CD4-positive, alpha-beta memory T cell (primary cell): ENCODE data around the gene THAP4. TPM values are rescaled to one million over a fixed set of nuclear protein-coding genes. Genes with fewer than 3 reads are reported as not detected.

Experiments used
- CTCF ChIA-PET: fragments of 350-600 bp; sonication (Branson Sonifier 250); formaldehyde crosslinking; loops from one replicate; lab custom pipeline; 2021; ENCODE audit warnings: inconsistent platforms; ENCODE audit not compliant: partially characterized antibody; lab: Charles Lee
- POLR2A ChIA-PET: fragments of 350-600 bp; sonication (Branson Sonifier 250); formaldehyde crosslinking; loops from one replicate; lab custom pipeline; 2021; ENCODE audit not compliant: partially characterized antibody; lab: Charles Lee
- DNase-seq, 5 donors: peaks; one replicate each; pipeline versions ENCODE4 v3.0.0 to v3.0.0-alpha.2; 2020 to 2022; ENCODE audit warnings: mixed read lengths in 1 of 5
- H3K27ac ChIP-seq: one replicate; pipeline ENCODE4 v1.7.0; 2013; ENCODE audit warnings: low read depth, low read length
- H3K27me3 ChIP-seq: 2 replicates; pipeline ENCODE4 v1.7.0; 2013; ENCODE audit warnings: mild to moderate bottlenecking, low read length, moderate library complexity; ENCODE audit not compliant: insufficient read depth
- H3K36me3 ChIP-seq: 2 replicates; pipeline ENCODE4 v1.7.0; 2013; ENCODE audit warnings: mild to moderate bottlenecking, low read length, moderate library complexity; ENCODE audit not compliant: insufficient read depth
- H3K4me1 ChIP-seq: 2 replicates; pipeline ENCODE4 v1.7.0; 2013; ENCODE audit warnings: mild to moderate bottlenecking, low read length, moderate library complexity; ENCODE audit not compliant: insufficient read depth
- H3K4me3 ChIP-seq, 2 donors: one replicate each; pipeline ENCODE4 v1.7.0; 2013; ENCODE audit warnings: low read length in 2 of 2, mild to moderate bottlenecking in 1 of 2
- H3K9me3 ChIP-seq, 2 donors: one replicate each; pipeline ENCODE4 v1.7.0; 2013; ENCODE audit warnings: low read length in 2 of 2, control low read depth in 1 of 2; ENCODE audit not compliant: control insufficient read depth in 1 of 2
- H3K27ac Mint-ChIP-seq, 7 donors: one replicate each; pipeline ENCODE4 v1.8.0; 2020 to 2021; ENCODE audit warnings: mixed read lengths in 7 of 7, mild to moderate bottlenecking in 6 of 7, inconsistent platforms in 3 of 7, moderate library complexity in 3 of 7
- H3K27me3 Mint-ChIP-seq, 2 donors: one replicate each; pipeline ENCODE4 v1.8.0; 2020 to 2021; ENCODE audit warnings: mixed read lengths in 2 of 2
- H3K36me3 Mint-ChIP-seq, 2 donors: one replicate each; pipeline ENCODE4 v1.8.0; 2020 to 2021; ENCODE audit warnings: mixed read lengths in 2 of 2, inconsistent platforms in 1 of 2, mild to moderate bottlenecking in 1 of 2
- H3K4me1 Mint-ChIP-seq, 4 donors: one replicate each; pipeline ENCODE4 v1.8.0; 2020 to 2021; ENCODE audit warnings: mixed read lengths in 4 of 4, mild to moderate bottlenecking in 1 of 4
- H3K4me3 Mint-ChIP-seq, 8 donors: one replicate each; pipeline ENCODE4 v1.8.0; 2020 to 2021; ENCODE audit warnings: mixed read lengths in 8 of 8, mild to moderate bottlenecking in 7 of 8, moderate library complexity in 6 of 8, inconsistent platforms in 3 of 8
- H3K9me3 Mint-ChIP-seq, 8 donors: one replicate each; pipeline ENCODE4 v1.8.0; 2020 to 2021; ENCODE audit warnings: mixed read lengths in 8 of 8, mild to moderate bottlenecking in 5 of 8, inconsistent platforms in 3 of 8, moderate library complexity in 1 of 8
- intact Hi-C: fragments of 100-400 bp; cut with micrococcal nuclease; formaldehyde crosslinking; loops from one replicate; pipeline ENCODE4 v1.15.1; 2023
- polyA plus RNA-seq, 2 donors: library from polyadenylated mRNA; unstranded; fragments of 300-500 nt; fragmentation: Illumina TruSeq; gene quantifications; one replicate each; pipeline ENCODE4 v1.2.3, GENCODE V29; 2021
- total RNA-seq, 2 experiments: library from RNA; stranded (reverse); gene quantifications; one replicate each; pipeline ENCODE4 v1.2.3, GENCODE V29; 2021

THAP4 gene
- total and polyA plus RNA-seq, 4 experiments from 2014 or later: 27.8 to 42.9 (median 29.9) TPM

DNA sequence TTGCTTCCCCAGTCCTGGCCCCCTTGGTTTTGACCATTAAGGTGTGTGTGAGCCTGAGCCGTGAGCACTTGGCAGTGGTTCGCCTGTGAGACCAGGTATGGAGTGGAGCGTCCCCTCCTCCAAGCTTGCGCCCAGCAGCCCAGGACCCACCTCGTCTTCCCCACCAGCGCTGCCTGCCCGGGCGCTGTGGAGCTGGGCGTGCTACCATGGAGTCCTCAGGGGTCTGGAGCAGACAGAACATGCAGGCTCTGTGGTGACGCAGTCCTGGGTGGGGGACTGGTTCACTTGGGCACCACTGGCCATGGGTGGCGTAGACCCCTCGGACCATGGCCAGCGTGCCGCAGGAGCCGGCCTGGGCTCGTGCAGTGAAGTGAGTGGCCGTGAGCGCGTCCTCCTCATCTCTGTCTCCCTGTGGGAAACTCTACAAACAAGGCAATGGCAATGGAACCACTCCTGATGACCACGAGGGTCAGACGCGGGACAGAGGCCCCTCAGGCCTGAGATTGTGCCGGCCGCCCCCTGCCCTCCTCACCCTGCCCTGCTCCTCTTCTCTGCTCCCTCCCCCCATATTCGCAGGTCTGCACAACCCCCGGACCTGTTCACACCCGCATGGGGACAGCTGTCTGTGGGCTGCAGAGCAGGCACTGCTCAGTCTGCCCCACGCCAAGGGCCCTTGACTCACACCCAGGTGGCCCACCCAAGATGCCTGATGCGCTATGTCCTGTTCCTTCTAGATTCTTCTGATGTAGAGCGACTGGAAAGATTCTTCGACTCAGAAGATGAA, 34.7 kb upstream of the THAP4 start:
- Histone ChIP-seq H3K36me3 (peaks cover 17% of the 10 kb centered on the region), H3K9me3 (no peaks in the 10 kb centered on the region), H3K27me3 (no peaks in the 10 kb centered on the region), H3K4me1 (no peaks in the 10 kb centered on the region), H3K4me3 (no peak overlapping the region), H3K27ac (no peak overlapping the region)
- H3K4me3 Mint-ChIP-seq: no peak overlapping the region
- H3K27ac Mint-ChIP-seq: no peak overlapping the region
- H3K27me3 Mint-ChIP-seq: no peaks in the 10 kb centered on the region
- peaks cover 6 to 51% of the 10 kb centered on the region in 2 donors for H3K36me3 Mint-ChIP-seq
- H3K9me3 Mint-ChIP-seq: no peaks in the 10 kb centered on the region
- CTCF ChIA-PET: interaction anchor here (0.7 kb wide), 1 partner anchor 207 kb away, joined by 3 read pairs; no protein-coding TSS in a partner anchor
- DNase-seq: peak in 1 of 5 donors; percentile 1
- POLR2A ChIA-PET: no interaction called here
- H3K4me1 Mint-ChIP-seq: peaks cover 0 to 4% (median under 1%) of the 10 kb centered on the region in 4 donors
- intact Hi-C loops: no loop called here

DNA sequence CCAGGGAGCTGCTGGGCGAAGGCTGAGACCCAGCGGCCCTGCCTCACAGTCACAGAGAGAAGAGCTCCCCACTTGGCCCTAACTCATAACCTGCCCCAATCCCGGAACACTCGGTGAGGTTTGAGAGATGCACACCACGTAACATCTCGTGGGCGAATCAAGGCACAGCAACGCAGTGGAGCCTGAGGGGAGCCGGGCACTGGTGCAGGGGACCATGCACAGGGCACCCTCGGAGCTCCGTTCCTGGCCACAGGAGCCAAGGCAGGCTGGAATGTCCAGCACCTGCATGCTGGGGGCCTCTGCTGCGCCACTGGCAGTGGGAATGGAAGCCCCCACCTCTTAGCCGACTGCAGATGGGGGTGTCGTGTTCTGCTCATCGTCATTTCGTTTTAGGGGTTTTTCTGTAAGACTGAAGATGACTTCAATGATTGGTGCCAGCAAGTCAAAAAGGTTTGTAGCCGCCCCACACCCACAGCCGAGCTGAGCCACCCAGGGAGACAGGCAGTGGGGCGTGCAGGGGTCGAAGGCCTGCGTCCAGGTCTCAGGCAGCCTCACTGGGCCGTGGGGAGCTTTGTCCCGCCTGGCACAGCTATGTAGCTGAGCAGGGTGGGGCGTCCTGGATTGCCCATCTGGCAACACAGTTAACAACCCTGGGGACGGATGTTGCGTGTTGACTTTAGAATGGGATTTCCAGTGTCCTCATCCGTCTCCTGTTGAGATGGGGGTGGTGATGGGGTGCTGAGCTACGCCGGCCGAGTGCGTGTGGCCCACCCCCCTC, 33.6 kb upstream of the THAP4 start:
- H3K36me3 ChIP-seq: peaks cover 19% of the 10 kb centered on the region
- DNase-seq: no peak
- intact Hi-C loops: no loop called here
- no peak overlapping the region for H3K4me3 ChIP-seq
- peaks cover 8 to 54% of the 10 kb centered on the region in 2 donors for H3K36me3 Mint-ChIP-seq
- H3K4me1 ChIP-seq: no peaks in the 10 kb centered on the region
- ChIA-PET CTCF (interaction anchor here (0.7 kb wide), 1 partner anchor 208 kb away, joined by 3 read pairs; no protein-coding TSS in a partner anchor), POLR2A (interaction anchor here (1.3 kb wide), 1 partner anchor 30 kb away, joined by 5 read pairs; no protein-coding TSS in a partner anchor)
- H3K4me1 Mint-ChIP-seq: peaks cover 0 to 5% (median 3%) of the 10 kb centered on the region in 4 donors
- H3K27me3 Mint-ChIP-seq: no peaks in the 10 kb centered on the region
- H3K27ac ChIP-seq: no peak overlapping the region
- H3K4me3 Mint-ChIP-seq: no peak overlapping the region
- H3K9me3 ChIP-seq: no peaks in the 10 kb centered on the region
- no peaks in the 10 kb centered on the region for H3K9me3 Mint-ChIP-seq
- H3K27ac Mint-ChIP-seq: peak overlapping the region in 1 of 7 donors; percentile 18
- no peaks in the 10 kb centered on the region for H3K27me3 ChIP-seq

DNA sequence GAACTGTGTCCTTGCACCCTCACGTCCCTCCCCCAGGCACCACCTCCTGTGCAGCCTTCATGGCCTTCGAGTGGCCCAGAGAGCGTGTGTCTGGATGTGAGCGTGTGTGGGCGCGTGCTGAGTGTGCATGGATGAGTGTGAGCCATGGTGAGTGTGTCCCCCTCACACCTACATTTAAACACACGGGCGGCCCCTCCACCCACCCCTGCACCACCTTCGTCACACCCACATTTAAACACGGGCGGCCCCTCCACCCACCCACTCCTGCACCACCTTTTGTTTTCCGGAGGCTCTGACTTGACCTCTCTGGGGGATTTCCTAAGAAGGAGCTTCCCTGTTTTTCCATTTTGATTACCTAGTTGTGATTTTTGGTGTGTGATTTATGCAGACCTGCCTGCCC, 31.9 kb upstream of the THAP4 start:
- Mint-ChIP-seq H3K4me3 (no peak overlapping the region), H3K4me1 (peaks cover 2 to 10% (median 7%) of the 10 kb centered on the region in 4 donors), H3K27ac (no peak overlapping the region), H3K9me3 (no peaks in the 10 kb centered on the region), H3K27me3 (no peaks in the 10 kb centered on the region), H3K36me3 (peaks cover 8 to 49% of the 10 kb centered on the region in 2 donors)
- Histone ChIP-seq H3K4me1 (no peaks in the 10 kb centered on the region), H3K9me3 (no peaks in the 10 kb centered on the region), H3K27ac (no peak overlapping the region), H3K4me3 (no peak overlapping the region), H3K27me3 (no peaks in the 10 kb centered on the region), H3K36me3 (peaks cover 19% of the 10 kb centered on the region)
- ChIA-PET CTCF (no interaction called here), POLR2A (interaction anchor here (1.3 kb wide), 1 partner anchor 32 kb away, joined by 5 read pairs; no protein-coding TSS in a partner anchor)
- no peak for DNase-seq
- intact Hi-C loops: no loop called here

DNA sequence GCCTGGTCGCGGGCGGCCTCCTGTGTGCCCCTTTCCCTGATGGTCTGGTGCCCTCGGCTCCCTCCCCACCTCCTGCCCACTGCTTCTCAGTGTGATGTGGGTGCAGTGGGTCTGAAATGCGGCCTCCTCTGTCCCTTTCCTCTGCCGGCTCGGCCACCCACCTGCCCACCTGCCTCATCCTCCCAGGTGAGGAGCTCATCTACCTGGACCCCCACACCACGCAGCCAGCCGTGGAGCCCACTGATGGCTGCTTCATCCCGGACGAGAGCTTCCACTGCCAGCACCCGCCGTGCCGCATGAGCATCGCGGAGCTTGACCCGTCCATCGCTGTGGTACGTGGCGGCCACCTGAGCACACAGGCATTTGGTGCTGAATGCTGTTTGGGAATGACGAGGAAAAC, 31.4 kb upstream of the THAP4 start:
- Mint-ChIP-seq H3K4me3 (no peak overlapping the region), H3K9me3 (no peaks in the 10 kb centered on the region), H3K27ac (no peak overlapping the region), H3K4me1 (peaks cover 2 to 10% (median 4%) of the 10 kb centered on the region in 4 donors), H3K27me3 (no peaks in the 10 kb centered on the region), H3K36me3 (peaks cover 10 to 45% of the 10 kb centered on the region in 2 donors)
- ChIA-PET POLR2A (no interaction called here), CTCF (no interaction called here)
- intact Hi-C loops: no loop called here
- no peak for DNase-seq
- H3K36me3 ChIP-seq: peaks cover 19% of the 10 kb centered on the region
- H3K9me3 ChIP-seq: no peaks in the 10 kb centered on the region
- no peak overlapping the region for H3K4me3 ChIP-seq
- no peak overlapping the region for H3K27ac ChIP-seq
- no peaks in the 10 kb centered on the region for H3K4me1 ChIP-seq
- no peaks in the 10 kb centered on the region for H3K27me3 ChIP-seq

DNA sequence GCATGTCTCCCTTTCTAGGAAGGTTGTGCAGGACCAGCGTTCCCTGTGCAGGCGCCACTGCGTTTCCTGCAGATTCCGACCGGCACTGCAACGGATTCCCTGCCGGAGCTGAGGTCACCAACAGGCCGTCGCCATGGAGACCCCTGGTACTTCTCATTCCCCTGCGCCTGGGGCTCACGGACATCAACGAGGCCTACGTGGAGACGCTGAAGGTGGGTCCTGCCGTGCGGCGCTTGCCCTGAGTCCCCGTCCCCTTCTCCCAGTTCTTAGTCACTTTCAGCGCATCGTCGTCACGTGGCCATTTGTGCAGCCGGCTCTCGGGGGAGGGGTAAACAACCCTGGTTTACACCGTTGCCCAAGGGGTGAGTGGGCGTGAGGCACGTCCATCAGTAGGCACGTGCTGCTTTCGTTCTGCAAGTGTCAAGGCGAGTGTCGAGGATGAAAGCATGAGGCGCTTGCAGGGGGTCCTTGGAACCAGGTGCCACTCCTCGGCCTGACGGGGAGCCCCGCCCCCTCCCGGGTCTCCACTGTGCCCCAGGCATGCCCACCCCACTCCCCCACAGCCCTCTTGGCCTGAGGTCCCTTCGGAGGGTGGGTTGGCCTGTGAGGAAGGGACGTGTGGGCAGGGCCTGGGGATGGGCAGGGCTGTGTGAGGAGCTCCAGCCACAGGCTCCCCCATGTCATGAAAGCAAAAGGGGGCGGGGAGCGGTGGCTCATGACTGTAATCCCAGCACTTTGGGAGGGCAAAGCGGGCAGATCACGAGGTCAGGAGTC, 29.9 kb upstream of the THAP4 start:
- H3K27ac Mint-ChIP-seq: no peak overlapping the region

DNA sequence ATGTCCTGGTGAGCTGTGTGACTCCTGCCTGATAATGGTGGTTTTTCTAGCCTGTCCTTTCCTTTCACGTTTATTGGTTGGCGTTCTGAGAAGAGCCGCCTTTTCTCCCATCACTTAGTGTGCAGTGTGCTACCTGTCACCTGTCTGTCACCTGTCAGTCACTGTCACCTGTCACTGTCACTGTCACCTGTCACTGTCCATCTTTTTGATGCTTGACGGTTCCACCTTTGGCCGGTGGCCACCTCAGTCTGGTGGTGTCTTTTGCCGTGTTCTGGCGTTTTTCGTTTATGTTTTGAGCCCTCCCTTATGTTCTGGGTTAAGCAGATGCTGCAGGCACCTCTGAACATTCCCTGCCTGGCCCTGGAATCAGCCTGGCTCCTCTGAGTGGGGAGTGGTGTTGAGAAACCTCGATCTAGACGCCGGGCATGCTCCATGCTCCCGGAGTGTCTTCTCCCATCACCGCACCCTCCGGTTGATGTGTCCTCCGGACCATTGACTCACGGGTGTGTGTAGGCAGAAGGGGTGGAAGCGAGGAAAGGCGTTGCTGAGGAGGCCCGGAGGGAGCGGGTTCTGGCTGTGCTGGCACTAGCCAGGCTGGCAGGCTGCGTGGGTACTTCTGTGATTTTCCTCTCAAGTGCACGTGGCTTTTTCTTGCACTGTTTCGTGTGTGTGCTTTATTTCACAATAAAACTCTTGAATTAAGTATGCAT, 28.9 kb upstream of the THAP4 start:
- Mint-ChIP-seq H3K27me3 (no peaks in the 10 kb centered on the region), H3K36me3 (peaks cover 15 to 43% of the 10 kb centered on the region in 2 donors), H3K4me3 (no peak overlapping the region), H3K27ac (no peak overlapping the region), H3K4me1 (peaks cover 2 to 10% (median 4%) of the 10 kb centered on the region in 4 donors), H3K9me3 (no peaks in the 10 kb centered on the region)
- no peaks in the 10 kb centered on the region for H3K27me3 ChIP-seq
- no peak for DNase-seq
- POLR2A ChIA-PET: no interaction called here
- H3K27ac ChIP-seq: no peak overlapping the region
- no peaks in the 10 kb centered on the region for H3K9me3 ChIP-seq
- H3K4me3 ChIP-seq: no peak overlapping the region
- intact Hi-C loops: no loop called here
- no peaks in the 10 kb centered on the region for H3K4me1 ChIP-seq
- CTCF ChIA-PET: interaction anchor here (1.9 kb wide), 1 partner anchor 212 kb away, joined by 5 read pairs; no protein-coding TSS in a partner anchor
- H3K36me3 ChIP-seq: peaks cover 12% of the 10 kb centered on the region

More for the DNA sequence above, 29.9 kb upstream of the THAP4 start:
- ChIA-PET CTCF (no interaction called here), POLR2A (no interaction called here)
- Mint-ChIP-seq H3K4me1 (peaks cover 2 to 10% (median 4%) of the 10 kb centered on the region in 4 donors), H3K9me3 (no peaks in the 10 kb centered on the region), H3K36me3 (peaks cover 12 to 42% of the 10 kb centered on the region in 2 donors), H3K4me3 (no peak overlapping the region), H3K27me3 (no peaks in the 10 kb centered on the region)
- Histone ChIP-seq H3K9me3 (no peaks in the 10 kb centered on the region), H3K4me3 (no peak overlapping the region), H3K27me3 (no peaks in the 10 kb centered on the region), H3K4me1 (no peaks in the 10 kb centered on the region), H3K36me3 (peaks cover 19% of the 10 kb centered on the region), H3K27ac (no peak overlapping the region)
- DNase-seq: no peak
- intact Hi-C loops: no loop called here
